SU-DHL-6 (cell line): ENCODE data around the gene EDRF1.

Experiments
- CTCF ChIP-seq: fragments of 200-600 bp; sonication (generic); IDR thresholded peaks from one replicate; pipeline ENCODE4 v1.5.1; 2017; ENCODE audit warnings: antibody characterized with exemption, mild to moderate bottlenecking, low read length, moderate library complexity; ENCODE audit not compliant: insufficient read depth, poor library complexity, severe bottlenecking
- EZH2phosphoT487 ChIP-seq: fragments of 200-600 bp; sonication (generic), shearing (Covaris generic); conservative IDR thresholded peaks from 2 replicates; pipeline ENCODE4 v1.6.1; 2018; ENCODE audit warnings: mild to moderate bottlenecking, antibody characterized with exemption, low read length, moderate library complexity, mixed read lengths

DNA sequence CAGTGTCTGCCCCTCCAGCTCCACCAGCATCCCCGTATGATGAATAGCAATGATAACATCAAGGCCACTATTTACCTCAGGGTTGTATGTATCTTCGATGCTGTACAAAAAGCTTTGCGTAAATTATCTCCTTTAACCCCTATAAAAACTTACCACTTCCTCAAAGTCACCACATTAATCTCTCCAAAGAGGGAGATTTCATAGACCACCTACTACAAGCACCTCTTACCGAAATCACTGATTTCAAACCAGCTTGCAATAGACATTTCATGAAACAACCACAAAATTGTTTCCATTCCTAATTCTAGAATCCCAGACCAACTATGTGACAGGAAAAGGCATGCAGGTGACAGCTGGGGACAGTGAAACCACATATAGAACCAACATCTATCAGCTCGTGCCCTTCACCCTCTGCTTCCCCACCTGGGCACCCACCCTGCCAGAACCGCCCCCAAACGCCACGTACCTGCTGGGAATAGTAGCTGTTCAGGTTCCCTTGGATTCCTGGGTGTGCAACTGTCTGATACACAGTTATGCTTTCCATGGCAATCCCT is 76.2 kb downstream of the EDRF1 start:
- TF ChIP-seq EZH2phosphoT487: no peak
- TF ChIP-seq CTCF: no peak
